ENCODE results near the gene UBE3A. TPM values are rescaled to one million over a fixed set of nuclear protein-coding genes. Genes with fewer than 3 reads are reported as not detected.

UBE3A gene
- total RNA-seq, 1 experiment from 2014 or later: 102 TPM

DNA sequence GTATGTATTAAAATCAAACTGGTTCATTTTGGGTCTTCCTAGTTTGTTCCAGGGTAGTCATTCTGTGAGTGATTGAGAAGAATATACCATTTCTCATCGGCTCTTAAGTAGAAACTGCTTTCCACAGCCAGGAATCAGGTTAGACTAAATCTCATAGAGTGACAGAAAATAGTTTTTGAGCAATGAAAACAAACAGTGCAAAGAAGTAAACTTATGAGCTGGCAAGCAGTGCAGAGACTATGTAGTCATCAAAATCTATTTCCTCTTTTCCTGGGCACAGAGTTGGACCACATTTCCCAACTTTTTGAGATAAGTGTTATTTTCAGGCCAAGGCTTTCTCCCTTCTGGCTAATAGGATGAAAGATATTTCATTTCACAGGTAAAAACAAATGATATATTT lies 66.5 kb downstream of the UBE3A start:
- H3K4me1 ChIP-seq (ENCODE audit: control insufficient read depth, insufficient read depth, low read length): no peaks in the 10 kb centered on the region
- H3K9me3 ChIP-seq (ENCODE audit: control insufficient read depth, insufficient read depth, low read depth, low read length): no peaks in the 10 kb centered on the region
- DNase-seq (ENCODE audit: low read depth, low spot score) (no peak), ATAC-seq (no peak)
- TF ChIP-seq, protein P1, sequence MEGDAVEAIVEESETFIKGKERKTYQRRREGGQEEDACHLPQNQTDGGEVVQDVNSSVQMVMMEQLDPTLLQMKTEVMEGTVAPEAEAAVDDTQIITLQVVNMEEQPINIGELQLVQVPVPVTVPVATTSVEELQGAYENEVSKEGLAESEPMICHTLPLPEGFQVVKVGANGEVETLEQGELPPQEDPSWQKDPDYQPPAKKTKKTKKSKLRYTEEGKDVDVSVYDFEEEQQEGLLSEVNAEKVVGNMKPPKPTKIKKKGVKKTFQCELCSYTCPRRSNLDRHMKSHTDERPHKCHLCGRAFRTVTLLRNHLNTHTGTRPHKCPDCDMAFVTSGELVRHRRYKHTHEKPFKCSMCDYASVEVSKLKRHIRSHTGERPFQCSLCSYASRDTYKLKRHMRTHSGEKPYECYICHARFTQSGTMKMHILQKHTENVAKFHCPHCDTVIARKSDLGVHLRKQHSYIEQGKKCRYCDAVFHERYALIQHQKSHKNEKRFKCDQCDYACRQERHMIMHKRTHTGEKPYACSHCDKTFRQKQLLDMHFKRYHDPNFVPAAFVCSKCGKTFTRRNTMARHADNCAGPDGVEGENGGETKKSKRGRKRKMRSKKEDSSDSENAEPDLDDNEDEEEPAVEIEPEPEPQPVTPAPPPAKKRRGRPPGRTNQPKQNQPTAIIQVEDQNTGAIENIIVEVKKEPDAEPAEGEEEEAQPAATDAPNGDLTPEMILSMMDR (IDR thresholded peaks at IDR 0.05): no peak
- TF ChIP-seq POLR2AphosphoS5 (IDR thresholded peaks at IDR 0.05; ENCODE audit: low read depth, low read length): no peak
- no peak for TF ChIP-seq TCF7L2 (IDR thresholded peaks at IDR 0.05; ENCODE audit: low read depth, low read length)
- no peak for TF ChIP-seq SIN3A (IDR thresholded peaks at IDR 0.05; ENCODE audit: borderline replicate concordance, insufficient read depth, low read depth, low read length)
- TF ChIP-seq, protein P2, sequence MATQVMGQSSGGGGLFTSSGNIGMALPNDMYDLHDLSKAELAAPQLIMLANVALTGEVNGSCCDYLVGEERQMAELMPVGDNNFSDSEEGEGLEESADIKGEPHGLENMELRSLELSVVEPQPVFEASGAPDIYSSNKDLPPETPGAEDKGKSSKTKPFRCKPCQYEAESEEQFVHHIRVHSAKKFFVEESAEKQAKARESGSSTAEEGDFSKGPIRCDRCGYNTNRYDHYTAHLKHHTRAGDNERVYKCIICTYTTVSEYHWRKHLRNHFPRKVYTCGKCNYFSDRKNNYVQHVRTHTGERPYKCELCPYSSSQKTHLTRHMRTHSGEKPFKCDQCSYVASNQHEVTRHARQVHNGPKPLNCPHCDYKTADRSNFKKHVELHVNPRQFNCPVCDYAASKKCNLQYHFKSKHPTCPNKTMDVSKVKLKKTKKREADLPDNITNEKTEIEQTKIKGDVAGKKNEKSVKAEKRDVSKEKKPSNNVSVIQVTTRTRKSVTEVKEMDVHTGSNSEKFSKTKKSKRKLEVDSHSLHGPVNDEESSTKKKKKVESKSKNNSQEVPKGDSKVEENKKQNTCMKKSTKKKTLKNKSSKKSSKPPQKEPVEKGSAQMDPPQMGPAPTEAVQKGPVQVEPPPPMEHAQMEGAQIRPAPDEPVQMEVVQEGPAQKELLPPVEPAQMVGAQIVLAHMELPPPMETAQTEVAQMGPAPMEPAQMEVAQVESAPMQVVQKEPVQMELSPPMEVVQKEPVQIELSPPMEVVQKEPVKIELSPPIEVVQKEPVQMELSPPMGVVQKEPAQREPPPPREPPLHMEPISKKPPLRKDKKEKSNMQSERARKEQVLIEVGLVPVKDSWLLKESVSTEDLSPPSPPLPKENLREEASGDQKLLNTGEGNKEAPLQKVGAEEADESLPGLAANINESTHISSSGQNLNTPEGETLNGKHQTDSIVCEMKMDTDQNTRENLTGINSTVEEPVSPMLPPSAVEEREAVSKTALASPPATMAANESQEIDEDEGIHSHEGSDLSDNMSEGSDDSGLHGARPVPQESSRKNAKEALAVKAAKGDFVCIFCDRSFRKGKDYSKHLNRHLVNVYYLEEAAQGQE (IDR thresholded peaks at IDR 0.05; ENCODE audit: insufficient read depth in 1 of 2, low read depth in 2 of 2, low read length in 1 of 2): no peak
- ChIA-PET POLR2A (no interaction called here), CTCF (no interaction called here)
- H3K4me3 ChIP-seq (ENCODE audit: low read depth in 2 of 2, low read length in 2 of 2): no peak overlapping the region
- BruUV-seq (replicated peaks): no TSS peak
- no peaks in the 10 kb centered on the region for H3K27me3 ChIP-seq (ENCODE audit: control insufficient read depth, insufficient read depth, low read length)
- H3K27ac ChIP-seq (ENCODE audit: low read length): no peak overlapping the region
- peaks cover 22% of the 10 kb centered on the region; the same call in 1 of the 2 replicates for H3K36me3 ChIP-seq (ENCODE audit: control insufficient read depth, insufficient read depth, low read length)
- in situ Hi-C loops (cut with HindIII; ENCODE audit: low pct_unique_long_range_greater_than_20kb, low sequenced_read_pairs): no loop called here
- intact Hi-C loops (cut with micrococcal nuclease; ENCODE audit: unreplicated experiment): no loop called here

DNA sequence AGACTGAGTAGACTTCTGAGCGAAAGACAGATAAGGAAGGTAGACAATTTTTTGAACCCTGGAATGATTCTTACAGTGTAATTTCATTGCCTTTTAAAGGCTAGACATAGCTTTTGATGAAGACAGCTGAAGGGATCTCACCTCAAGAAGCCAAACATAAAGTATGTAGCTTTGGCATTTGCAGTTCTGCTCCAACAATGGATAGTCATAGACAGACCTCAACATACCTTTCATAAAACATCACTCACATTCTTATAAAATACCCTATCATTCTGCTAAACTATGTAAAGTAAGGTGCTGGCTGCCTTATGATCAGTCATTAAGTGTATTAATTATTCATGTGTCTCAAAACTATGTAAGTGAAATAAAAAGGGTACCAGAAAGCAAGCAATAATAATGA lies 70.0 kb downstream of the UBE3A start:
- in situ Hi-C loops (cut with HindIII; ENCODE audit: low pct_unique_long_range_greater_than_20kb, low sequenced_read_pairs): no loop called here
- ATAC-seq (no peak), DNase-seq (ENCODE audit: low read depth, low spot score) (no peak)
- peaks cover 17% of the 10 kb centered on the region; the same call in 1 of the 2 replicates for H3K36me3 ChIP-seq (ENCODE audit: control insufficient read depth, insufficient read depth, low read length)
- no peaks in the 10 kb centered on the region for H3K4me1 ChIP-seq (ENCODE audit: control insufficient read depth, insufficient read depth, low read length)
- H3K27ac ChIP-seq (ENCODE audit: low read length): no peak overlapping the region
- ChIA-PET POLR2A (no interaction called here), CTCF (no interaction called here)
- TF ChIP-seq, protein P2 (IDR thresholded peaks at IDR 0.05; ENCODE audit: insufficient read depth in 1 of 2, low read depth in 2 of 2, low read length in 1 of 2): no peak
- TF ChIP-seq, protein P1 (IDR thresholded peaks at IDR 0.05): no peak
- TF ChIP-seq TCF7L2 (IDR thresholded peaks at IDR 0.05; ENCODE audit: low read depth, low read length): no peak
- TF ChIP-seq SIN3A (IDR thresholded peaks at IDR 0.05; ENCODE audit: borderline replicate concordance, insufficient read depth, low read depth, low read length): no peak
- TF ChIP-seq POLR2AphosphoS5 (IDR thresholded peaks at IDR 0.05; ENCODE audit: low read depth, low read length): no peak
- no peaks in the 10 kb centered on the region for H3K27me3 ChIP-seq (ENCODE audit: control insufficient read depth, insufficient read depth, low read length)
- no peak overlapping the region for H3K4me3 ChIP-seq (ENCODE audit: low read depth in 2 of 2, low read length in 2 of 2)
- intact Hi-C loops (cut with micrococcal nuclease; ENCODE audit: unreplicated experiment): no loop called here
- BruUV-seq (replicated peaks): no TSS peak
- no peaks in the 10 kb centered on the region for H3K9me3 ChIP-seq (ENCODE audit: control insufficient read depth, insufficient read depth, low read depth, low read length)

Data from Panc1 (cell line).